AG04450 (cell line): ENCODE results near the gene ISOC2. TPM values are rescaled to one million over a fixed set of nuclear protein-coding genes. Genes with fewer than 3 reads are reported as not detected.
A peak's percentile ranks its signal among the peaks of the same experiment; 100 is the strongest.

Experiments used
- CTCF ChIA-PET: fragments of 300-600, 350-600 bp; formaldehyde crosslinking; extraction: SDS; loops from one replicate; lab custom pipeline; 2022; ENCODE audit warnings: antibody characterized with exemption, inconsistent platforms; lab: Charles Lee
- POLR2A ChIA-PET: fragments of 350-600 bp; formaldehyde crosslinking; extraction: SDS; loops from one replicate; lab custom pipeline; 2021; ENCODE audit warnings: antibody characterized with exemption, inconsistent platforms; lab: Yijun Ruan, JAX
- DNase-seq: peaks from one replicate; pipeline ENCODE4 v3.0.0-alpha.2; 2011; ENCODE audit warnings: low read depth, low spot score
- H3K27ac ChIP-seq: one replicate; pipeline ENCODE4 v1.5.1; 2012; ENCODE audit warnings: low read depth, low read length, control low read depth
- H3K27me3 ChIP-seq: one replicate; pipeline ENCODE4 v1.6.0; 2012; ENCODE audit warnings: low read length; ENCODE audit not compliant: control insufficient read depth, insufficient read depth
- H3K4me3 ChIP-seq: 2 replicates; pipeline ENCODE4 v1.5.1; 2011; ENCODE audit warnings: mild to moderate bottlenecking, low read depth, low read length, control low read depth
- H3K9me3 ChIP-seq: 2 replicates; pipeline ENCODE4 v1.5.1; 2012; ENCODE audit warnings: low read length; ENCODE audit not compliant: control insufficient read depth, insufficient read depth
- CTCF ChIP-seq: IDR thresholded peaks from 2 replicates; pipeline ENCODE4 v1.5.1; 2011; ENCODE audit warnings: low read depth, low read length, control low read depth, inconsistent platforms
- polyA plus RNA-seq: library from polyadenylated mRNA; depleted of rRNA; stranded (reverse); fragments of >200 nt; gene quantifications from 2 replicates; pipeline ENCODE4 v1.2.3, GENCODE V29; 2011

ISOC2 gene
- polyA plus RNA-seq, 1 experiment: 45.1 TPM

GRCh38 chr19:55459551-55459949 is 1.9 kb downstream of the ISOC2 start:
- CTCF ChIA-PET: interaction anchor here (1.4 to 3.5 kb wide), 3 partner anchors 9 to 319 kb away, joined by 3 to 25 read pairs (median 3); no protein-coding TSS in a partner anchor
- no peak for DNase-seq
- H3K27ac ChIP-seq: no peak overlapping the region
- peaks cover 3% of the 10 kb centered on the region for H3K27me3 ChIP-seq
- H3K4me3 ChIP-seq: peak overlapping the region; percentile 20; the same call in 1 of the 2 replicates
- no peaks in the 10 kb centered on the region for H3K9me3 ChIP-seq
- POLR2A ChIA-PET: interaction anchor here (1.0 kb wide), 1 partner anchor 17 kb away, joined by 6 read pairs; the partner anchor contains the start of gene ZNF628
- no peak for TF ChIP-seq CTCF

GRCh38 chr19:55457683-55458457 is 3.6 kb downstream of the ISOC2 start:
- CTCF ChIA-PET: interaction anchor here (0.7 to 3.5 kb wide), 4 partner anchors 10 to 150 kb away, joined by 3 to 25 read pairs (median 6); no protein-coding TSS in a partner anchor
- no peaks in the 10 kb centered on the region for H3K27me3 ChIP-seq
- POLR2A ChIA-PET: no interaction called here

GRCh38 chr19:55456347-55456746 is 5.1 kb downstream of the ISOC2 start:
- DNase-seq: no peak
- Histone ChIP-seq H3K27me3 (peaks cover 10% of the 10 kb centered on the region), H3K27ac (no peak overlapping the region), H3K4me3 (no peak overlapping the region), H3K9me3 (no peaks in the 10 kb centered on the region; the same call in 1 of the 2 replicates)
- CTCF ChIA-PET: no interaction called here
- POLR2A ChIA-PET: no interaction called here
- TF ChIP-seq CTCF: no peak

More at GRCh38 chr19:55457683-55458457, 3.6 kb downstream of the ISOC2 start:
- Histone ChIP-seq H3K9me3 (no peaks in the 10 kb centered on the region; the same call in 1 of the 2 replicates), H3K27ac (no peak overlapping the region), H3K4me3 (no peak overlapping the region)
- TF ChIP-seq CTCF: no peak
- DNase-seq: no peak

- ChIA-PET POLR2A (no interaction called here), CTCF (interaction anchor here (2.3 kb wide), 1 partner anchor 37 kb away, joined by 8 read pairs; no protein-coding TSS in a partner anchor)
Measured at GRCh38 chr19:55455576-55456235, 5.7 kb downstream of the ISOC2 start.

More at GRCh38 chr19:55455576-55456235, 5.7 kb downstream of the ISOC2 start:
- TF ChIP-seq CTCF: no peak
- DNase-seq: no peak
- no peak overlapping the region for H3K4me3 ChIP-seq
- H3K9me3 ChIP-seq: no peaks in the 10 kb centered on the region; the same call in 1 of the 2 replicates
- no peak overlapping the region for H3K27ac ChIP-seq
- peaks cover 14% of the 10 kb centered on the region for H3K27me3 ChIP-seq
